ENCODE data around the gene SFMBT2. TPM values are rescaled to one million over a fixed set of nuclear protein-coding genes. Genes with fewer than 3 reads are reported as not detected.

Gene SFMBT2
- total and polyA plus RNA-seq, 10 of the 15 experiments (the other 5 are each of a cell fraction or from before 2014, with no cell fraction given): 2.8 to 29.6 (median 15.1) TPM

GRCh38 chr10:7401156-7401555 is 9.7 kb downstream of the SFMBT2 start:
- peaks cover 10 to 21% of the 10 kb centered on the region in 2 experiments for H3K36me3 ChIP-seq (ENCODE audit: control insufficient read depth in 2 of 2, insufficient read depth in 2 of 2, low read length in 1 of 2)
- ChIA-PET SMC1A (ENCODE audit: uncharacterized antibody, unreplicated experiment) (no interaction called here), CTCF (no interaction called here), RAD21 (ENCODE audit: unreplicated experiment) (no interaction called here), POLR2A (no interaction called here)
- peaks cover 10% of the 10 kb centered on the region for H4K20me1 ChIP-seq (ENCODE audit: control insufficient read depth, insufficient read depth)
- BruUV-seq (replicated peaks): no TSS peak
- peaks cover 91% of the 10 kb centered on the region for H3K79me2 ChIP-seq (ENCODE audit: control insufficient read depth, insufficient read depth, low read length)
- H2AFZ ChIP-seq (ENCODE audit: control insufficient read depth, low read depth, low read length): no peak overlapping the region
- H3K4me3 ChIP-seq: no peak overlapping the region
- intact Hi-C loops (cut with micrococcal nuclease; ENCODE audit: unreplicated experiment) (no loop called here), in situ Hi-C loops (cut with MboI) (loop anchor here (25.0 kb wide), 1 partner anchor 739 kb away; no protein-coding TSS in a partner anchor)
- WGBS (ENCODE audit: insufficient coverage, insufficient replicate concordance, low lambda C conversion rate, missing lambda C conversion rate): 83% methylated on average over 6 of the region's 6 CpGs
- H3K27me3 ChIP-seq (replicated peaks in 1 of 2; ENCODE audit: control insufficient read depth in 2 of 2, insufficient read depth in 2 of 2, low read length in 1 of 2): no peaks in the 10 kb centered on the region
- no peaks in the 10 kb centered on the region for H3K4me1 ChIP-seq (ENCODE audit: control insufficient read depth, insufficient read depth, low read length)
- DNase-seq (ENCODE audit: low read depth, low spot score) (no peak), FAIRE-seq (no peak), ATAC-seq (no peak)
- H3K9ac ChIP-seq (ENCODE audit: control insufficient read depth, insufficient read depth, low read length): no peak overlapping the region
- H3K9me3 ChIP-seq (replicated peaks; ENCODE audit: control insufficient read depth, insufficient read depth, low read length): no peaks in the 10 kb centered on the region; the same call in 2 of the 3 replicates
- no peak overlapping the region for H3K27ac ChIP-seq (ENCODE audit: control insufficient read depth, insufficient read depth)
- H3K4me2 ChIP-seq (ENCODE audit: control insufficient read depth, insufficient read depth): no peak overlapping the region
- TF ChIP-seq HDAC6 (IDR thresholded peaks at IDR 0.05; ENCODE audit: unreplicated experiment) (no peak), SREBF1 (IDR thresholded peaks at IDR 0.05; ENCODE audit: low read length) (no peak), NRF1 (conservative IDR thresholded peaks at IDR 0.05; ENCODE audit: low read depth, low read length) (no peak), ZBTB33 (IDR thresholded peaks at IDR 0.05) (no peak), POLR2AphosphoS2 (IDR thresholded peaks at IDR 0.05; ENCODE audit: low read depth, low read length) (no peak), E2F8 (IDR thresholded peaks at IDR 0.05; ENCODE audit: low read depth, partially characterized antibody) (no peak), IKZF2 (IDR thresholded peaks at IDR 0.05) (no peak), PAX5 (IDR thresholded peaks at IDR 0.05; ENCODE audit: borderline replicate concordance, low read depth, low read length) (no peak), CBX5 (IDR thresholded peaks at IDR 0.05; ENCODE audit: low read depth) (no peak), SKIL (IDR thresholded peaks at IDR 0.05; ENCODE audit: low read depth, poor library complexity, severe bottlenecking) (no peak), KLF5 (IDR thresholded peaks at IDR 0.05; ENCODE audit: partially characterized antibody) (no peak), GATAD2B (conservative IDR thresholded peaks at IDR 0.05; ENCODE audit: low read depth) (no peak), BRCA1 (IDR thresholded peaks at IDR 0.05; ENCODE audit: low read depth, low read length) (no peak), ELK1 (IDR thresholded peaks at IDR 0.05; ENCODE audit: low read depth, low read length) (no peak), RELB (IDR thresholded peaks at IDR 0.05; ENCODE audit: low read depth) (no peak), STAT1 (conservative IDR thresholded peaks at IDR 0.05) (no peak)
